Activated CD4-positive, alpha-beta T cell treated with anti-CD3 and anti-CD28 coated beads for 24 hours (primary cell): Measurements from ENCODE around the gene CALN1.

Experiments
- DNase-seq, 2 donors: peaks; one replicate each; pipeline ENCODE4 v3.0.0-alpha.2; 2020; ENCODE audit warnings: low read depth in 2 of 2

Gene CALN1

GRCh38 chr7:72325561-72325960, 86.6 kb downstream of the CALN1 start:
- DNase-seq = no peak

GRCh38 chr7:72321637-72322036, 90.5 kb downstream of the CALN1 start:
- DNase-seq = no peak

- DNase-seq = no peak
Measured at GRCh38 chr7:72321081-72321480, 91.1 kb downstream of the CALN1 start.

GRCh38 chr7:72317341-72317740, 94.8 kb downstream of the CALN1 start:
- no peak for DNase-seq

GRCh38 chr7:72316148-72316547, 96.0 kb downstream of the CALN1 start:
- no peak for DNase-seq

- DNase-seq = no peak
Measured at GRCh38 chr7:72313906-72314305, 98.2 kb downstream of the CALN1 start.

- no peak for DNase-seq
Measured at GRCh38 chr7:72310301-72310700, 101.8 kb downstream of the CALN1 start.

- DNase-seq = no peak
Measured at GRCh38 chr7:72309476-72309875, 102.7 kb downstream of the CALN1 start.

GRCh38 chr7:72308986-72309385, 103.2 kb downstream of the CALN1 start:
- DNase-seq = no peak

- no peak for DNase-seq
Measured at GRCh38 chr7:72307566-72307965, 104.6 kb downstream of the CALN1 start.

GRCh38 chr7:72298912-72299311, 113.2 kb downstream of the CALN1 start:
- DNase-seq = no peak

- no peak for DNase-seq
Measured at GRCh38 chr7:72298091-72298490, 114.0 kb downstream of the CALN1 start.

GRCh38 chr7:72297636-72298035, 114.5 kb downstream of the CALN1 start:
- DNase-seq = no peak

GRCh38 chr7:72292794-72293193, 119.3 kb downstream of the CALN1 start:
- DNase-seq = no peak

- no peak for DNase-seq
Measured at GRCh38 chr7:72292118-72292517, 120.0 kb downstream of the CALN1 start.

- no peak for DNase-seq
Measured at GRCh38 chr7:72286519-72286918, 125.6 kb downstream of the CALN1 start.

- DNase-seq = no peak
Measured at GRCh38 chr7:72283309-72283708, 128.8 kb downstream of the CALN1 start.

- DNase-seq = no peak
Measured at GRCh38 chr7:72281308-72281707, 130.8 kb downstream of the CALN1 start.

- no peak for DNase-seq
Measured at GRCh38 chr7:72279203-72279602, 132.9 kb downstream of the CALN1 start.

GRCh38 chr7:72278550-72278949, 133.6 kb downstream of the CALN1 start:
- DNase-seq = no peak

- no peak for DNase-seq
Measured at GRCh38 chr7:72275382-72276070, 136.6 kb downstream of the CALN1 start.

GRCh38 chr7:72272479-72272878, 139.7 kb downstream of the CALN1 start:
- no peak for DNase-seq

GRCh38 chr7:72268796-72269195, 143.3 kb downstream of the CALN1 start:
- no peak for DNase-seq

- no peak for DNase-seq
Measured at GRCh38 chr7:72268090-72268489, 144.0 kb downstream of the CALN1 start.
